ENCODE results near the gene SCGB3A2.

Gene SCGB3A2

DNA sequence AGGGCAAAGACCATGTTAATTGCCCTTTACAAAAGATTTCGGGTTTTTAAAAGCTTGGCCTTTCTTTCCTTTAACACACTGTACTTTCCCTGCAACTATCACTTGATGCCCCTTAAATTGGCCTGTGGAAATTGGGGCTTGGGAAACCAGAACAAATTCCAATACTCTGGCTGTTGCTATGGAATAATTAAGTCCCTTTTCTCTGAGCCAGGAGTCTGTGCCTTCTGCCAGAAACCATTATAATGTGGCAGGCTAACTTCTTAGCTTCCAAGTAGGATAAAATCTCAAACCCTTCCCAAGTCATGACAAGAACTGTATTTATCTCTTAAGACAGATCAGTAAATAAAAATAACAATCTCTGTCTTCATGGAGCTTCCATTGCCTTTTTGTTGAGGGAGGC lies 46.0 kb upstream of the SCGB3A2 start:
- H3K4me2 ChIP-seq (ENCODE audit: low read depth, low read length, poor library complexity, severe bottlenecking): no peak overlapping the region
- no peaks in the 10 kb centered on the region for H3K79me2 ChIP-seq (ENCODE audit: insufficient read depth, low read length)
- no peaks in the 10 kb centered on the region for H3K9me3 ChIP-seq (ENCODE audit: insufficient read depth, low read length)
- H3K4me3 ChIP-seq (ENCODE audit: insufficient read depth, low read length, poor library complexity, severe bottlenecking): no peak overlapping the region
- H3K27ac ChIP-seq (ENCODE audit: low read depth, low read length): no peak overlapping the region
- no peaks in the 10 kb centered on the region for H4K20me1 ChIP-seq (ENCODE audit: low read depth, low read length)
- H3F3A ChIP-seq (ENCODE audit: insufficient read depth): no peaks in the 10 kb centered on the region
- no peak overlapping the region for H3K9ac ChIP-seq (ENCODE audit: low read length)
- no peaks in the 10 kb centered on the region for H3K9me2 ChIP-seq (replicated peaks; ENCODE audit: insufficient read depth, low read length)
- no peak for TF ChIP-seq EZH2phosphoT487 (conservative IDR thresholded peaks at IDR 0.05; ENCODE audit: low read length)
- TF ChIP-seq, protein P1, sequence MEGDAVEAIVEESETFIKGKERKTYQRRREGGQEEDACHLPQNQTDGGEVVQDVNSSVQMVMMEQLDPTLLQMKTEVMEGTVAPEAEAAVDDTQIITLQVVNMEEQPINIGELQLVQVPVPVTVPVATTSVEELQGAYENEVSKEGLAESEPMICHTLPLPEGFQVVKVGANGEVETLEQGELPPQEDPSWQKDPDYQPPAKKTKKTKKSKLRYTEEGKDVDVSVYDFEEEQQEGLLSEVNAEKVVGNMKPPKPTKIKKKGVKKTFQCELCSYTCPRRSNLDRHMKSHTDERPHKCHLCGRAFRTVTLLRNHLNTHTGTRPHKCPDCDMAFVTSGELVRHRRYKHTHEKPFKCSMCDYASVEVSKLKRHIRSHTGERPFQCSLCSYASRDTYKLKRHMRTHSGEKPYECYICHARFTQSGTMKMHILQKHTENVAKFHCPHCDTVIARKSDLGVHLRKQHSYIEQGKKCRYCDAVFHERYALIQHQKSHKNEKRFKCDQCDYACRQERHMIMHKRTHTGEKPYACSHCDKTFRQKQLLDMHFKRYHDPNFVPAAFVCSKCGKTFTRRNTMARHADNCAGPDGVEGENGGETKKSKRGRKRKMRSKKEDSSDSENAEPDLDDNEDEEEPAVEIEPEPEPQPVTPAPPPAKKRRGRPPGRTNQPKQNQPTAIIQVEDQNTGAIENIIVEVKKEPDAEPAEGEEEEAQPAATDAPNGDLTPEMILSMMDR (IDR thresholded peaks at IDR 0.05; ENCODE audit: insufficient read depth, low read length, poor library complexity, severe bottlenecking): no peak
- H2AFZ ChIP-seq (ENCODE audit: low read depth, low read length, severe bottlenecking): no peak overlapping the region
- no peaks in the 10 kb centered on the region for H3K36me3 ChIP-seq (ENCODE audit: low read length)
- no peaks in the 10 kb centered on the region for H3K27me3 ChIP-seq (ENCODE audit: low read length)

DNA sequence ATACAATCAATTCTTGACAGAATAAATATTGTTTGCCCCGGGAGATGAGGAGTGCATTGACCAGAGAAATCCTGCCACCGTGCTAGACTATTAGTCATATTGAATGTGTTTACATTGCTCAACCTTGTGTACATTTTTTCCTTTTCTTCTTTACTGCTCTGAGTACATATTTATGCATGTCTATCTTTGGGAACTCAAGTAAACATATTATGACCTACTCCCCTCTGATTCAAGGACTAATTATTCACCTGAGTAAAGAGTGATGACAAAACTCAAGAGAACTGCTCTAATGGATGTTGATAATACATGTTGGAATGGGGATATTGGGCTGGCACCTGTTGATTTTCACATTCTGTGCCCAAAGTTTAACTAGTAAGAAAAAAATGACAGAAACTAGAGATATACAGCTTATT lies 43.1 kb upstream of the SCGB3A2 start:
- Histone ChIP-seq H3K27me3 (ENCODE audit: low read length) (no peaks in the 10 kb centered on the region), H3K36me3 (ENCODE audit: low read length) (no peaks in the 10 kb centered on the region), H3K9me3 (ENCODE audit: insufficient read depth, low read length) (no peaks in the 10 kb centered on the region), H3K79me2 (ENCODE audit: insufficient read depth, low read length) (no peaks in the 10 kb centered on the region), H3K4me2 (ENCODE audit: low read depth, low read length, poor library complexity, severe bottlenecking) (no peak overlapping the region), H3F3A (ENCODE audit: insufficient read depth) (no peaks in the 10 kb centered on the region), H2AFZ (ENCODE audit: low read depth, low read length, severe bottlenecking) (no peak overlapping the region), H3K27ac (ENCODE audit: low read depth, low read length) (no peak overlapping the region), H3K4me3 (ENCODE audit: insufficient read depth, low read length, poor library complexity, severe bottlenecking) (no peak overlapping the region), H3K9me2 (replicated peaks; ENCODE audit: insufficient read depth, low read length) (no peaks in the 10 kb centered on the region), H4K20me1 (ENCODE audit: low read depth, low read length) (no peaks in the 10 kb centered on the region), H3K9ac (ENCODE audit: low read length) (no peak overlapping the region)
- no peak for TF ChIP-seq EZH2phosphoT487 (conservative IDR thresholded peaks at IDR 0.05; ENCODE audit: low read length)
- TF ChIP-seq, protein P1 (IDR thresholded peaks at IDR 0.05; ENCODE audit: insufficient read depth, low read length, poor library complexity, severe bottlenecking): no peak

DNA sequence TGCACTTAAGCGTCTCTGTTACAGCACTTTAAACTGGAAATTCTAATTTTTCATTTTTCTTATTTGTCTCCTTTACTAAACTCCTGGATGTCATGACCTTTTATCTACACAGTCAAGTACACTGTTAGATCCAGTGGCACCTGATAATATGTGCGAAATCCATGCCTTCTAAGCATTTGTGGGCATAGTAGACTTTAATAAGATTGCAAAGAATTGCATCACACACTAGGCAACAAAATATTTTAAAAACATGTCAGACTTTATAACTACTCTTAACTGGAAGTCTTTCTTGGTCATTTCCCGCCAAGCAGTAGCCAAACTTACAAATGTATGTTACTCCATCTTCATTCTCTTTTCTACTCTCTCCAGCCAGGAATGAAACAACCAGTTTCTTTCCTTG lies 42.1 kb upstream of the SCGB3A2 start:
- Histone ChIP-seq H3K27ac (ENCODE audit: low read depth, low read length) (no peak overlapping the region), H3K4me3 (ENCODE audit: insufficient read depth, low read length, poor library complexity, severe bottlenecking) (no peak overlapping the region), H3K4me2 (ENCODE audit: low read depth, low read length, poor library complexity, severe bottlenecking) (no peak overlapping the region), H3K79me2 (ENCODE audit: insufficient read depth, low read length) (no peaks in the 10 kb centered on the region), H3K9ac (ENCODE audit: low read length) (no peak overlapping the region), H4K20me1 (ENCODE audit: low read depth, low read length) (no peaks in the 10 kb centered on the region), H3K9me2 (replicated peaks; ENCODE audit: insufficient read depth, low read length) (no peaks in the 10 kb centered on the region), H3K27me3 (ENCODE audit: low read length) (no peaks in the 10 kb centered on the region), H3K36me3 (ENCODE audit: low read length) (no peaks in the 10 kb centered on the region), H3F3A (ENCODE audit: insufficient read depth) (no peaks in the 10 kb centered on the region), H3K9me3 (ENCODE audit: insufficient read depth, low read length) (no peaks in the 10 kb centered on the region), H2AFZ (ENCODE audit: low read depth, low read length, severe bottlenecking) (no peak overlapping the region)
- TF ChIP-seq, protein P1 (IDR thresholded peaks at IDR 0.05; ENCODE audit: insufficient read depth, low read length, poor library complexity, severe bottlenecking): no peak
- no peak for TF ChIP-seq EZH2phosphoT487 (conservative IDR thresholded peaks at IDR 0.05; ENCODE audit: low read length)
